ENCODE measurements around the gene COL26A1.
"Not testable (repeated sequence)": the region's sequence is repeated elsewhere in the genome, so short reads cannot be mapped to it uniquely, and the experiment has no call there.

COL26A1 gene

GRCh38 chr7:101486433-101487104 is 123.9 kb downstream of the COL26A1 start:
- H3K27me3 ChIP-seq (ENCODE audit: insufficient read depth, low read depth, severe bottlenecking): no peaks in the 10 kb centered on the region

GRCh38 chr7:101487105-101487458 is 124.4 kb downstream of the COL26A1 start:
- Histone ChIP-seq H3K9me3 (ENCODE audit: severe bottlenecking) (no peaks in the 10 kb centered on the region), H3K27ac (no peak overlapping the region), H3K4me3 (ENCODE audit: low read depth, low read length) (no peak overlapping the region), H3K36me3 (no peaks in the 10 kb centered on the region), H3K27me3 (ENCODE audit: insufficient read depth, low read depth, severe bottlenecking) (no peaks in the 10 kb centered on the region)
- TF ChIP-seq CTCF (IDR thresholded peaks at IDR 0.05; ENCODE audit: low read depth, low read length): no peak
- no peak for DNase-seq

More at GRCh38 chr7:101486433-101487104, 123.9 kb downstream of the COL26A1 start:
- H3K27ac ChIP-seq: no peak overlapping the region
- H3K4me3 ChIP-seq (ENCODE audit: low read depth, low read length): no peak overlapping the region
- no peaks in the 10 kb centered on the region for H3K36me3 ChIP-seq
- DNase-seq: no peak
- no peaks in the 10 kb centered on the region for H3K9me3 ChIP-seq (ENCODE audit: severe bottlenecking)
- no peak for TF ChIP-seq CTCF (IDR thresholded peaks at IDR 0.05; ENCODE audit: low read depth, low read length)

GRCh38 chr7:101487753-101488152 is 125.1 kb downstream of the COL26A1 start:
- no peak for TF ChIP-seq CTCF (IDR thresholded peaks at IDR 0.05; ENCODE audit: low read depth, low read length)
- H3K27ac ChIP-seq: no peak overlapping the region
- no peak for DNase-seq

GRCh38 chr7:101488826-101489572 is 126.3 kb downstream of the COL26A1 start:
- Histone ChIP-seq H3K36me3 (no peaks in the 10 kb centered on the region), H3K9me3 (ENCODE audit: severe bottlenecking) (no peaks in the 10 kb centered on the region), H3K27ac (no peak overlapping the region), H3K27me3 (ENCODE audit: insufficient read depth, low read depth, severe bottlenecking) (no peaks in the 10 kb centered on the region), H3K4me3 (ENCODE audit: low read depth, low read length) (no peak overlapping the region)
- TF ChIP-seq CTCF (IDR thresholded peaks at IDR 0.05; ENCODE audit: low read depth, low read length): no peak
- no peak for DNase-seq

More at GRCh38 chr7:101487753-101488152, 125.1 kb downstream of the COL26A1 start:
- Histone ChIP-seq H3K4me3 (ENCODE audit: low read depth, low read length) (no peak overlapping the region), H3K9me3 (ENCODE audit: severe bottlenecking) (no peaks in the 10 kb centered on the region), H3K36me3 (no peaks in the 10 kb centered on the region), H3K27me3 (ENCODE audit: insufficient read depth, low read depth, severe bottlenecking) (no peaks in the 10 kb centered on the region)

GRCh38 chr7:101490439-101490838 is 127.8 kb downstream of the COL26A1 start:
- H3K4me3 ChIP-seq (ENCODE audit: low read depth, low read length); DNase-seq; H3K27ac ChIP-seq; H3K9me3 ChIP-seq (ENCODE audit: severe bottlenecking); H3K27me3 ChIP-seq (ENCODE audit: insufficient read depth, low read depth, severe bottlenecking); H3K36me3 ChIP-seq: not testable (repeated sequence)

- DNase-seq: not testable (repeated sequence)
These were observed 128.8 kb downstream of the COL26A1 start for GRCh38 chr7:101491442-101491841.

More at GRCh38 chr7:101491442-101491841, 128.8 kb downstream of the COL26A1 start:
- not testable (repeated sequence) for H3K36me3 ChIP-seq; H3K9me3 ChIP-seq (ENCODE audit: severe bottlenecking); H3K27ac ChIP-seq; H3K27me3 ChIP-seq (ENCODE audit: insufficient read depth, low read depth, severe bottlenecking); H3K4me3 ChIP-seq (ENCODE audit: low read depth, low read length)

Measured in WERI-Rb-1 (cell line).